GM23248 (cell line): ENCODE results near the gene ARL3. TPM values are rescaled to one million over a fixed set of nuclear protein-coding genes. Genes with fewer than 3 reads are reported as not detected.
A peak's percentile ranks its signal among the peaks of the same experiment; 100 is the strongest.

Experiments
- DNase-seq: peaks from one replicate; pipeline ENCODE4 v3.0.0-alpha.2; 2015
- H2AFZ ChIP-seq: fragments of 200-600 bp; sonication (generic); 2 replicates; pipeline ENCODE4 v1.6.1; 2016; ENCODE audit warnings: antibody characterized with exemption
- H3F3A ChIP-seq: fragments of 200-600 bp; sonication (generic); 2 replicates; pipeline ENCODE4 v1.6.1; 2016; ENCODE audit warnings: mild to moderate bottlenecking, antibody characterized with exemption, mixed run types; ENCODE audit not compliant: insufficient read depth
- H3K27ac ChIP-seq: fragments of 200-600 bp; sonication (generic); 2 replicates; pipeline ENCODE4 v1.5.1; 2016; ENCODE audit warnings: mild to moderate bottlenecking
- H3K27me3 ChIP-seq: fragments of 200-600 bp; sonication (generic); replicated peaks from 2 replicates; pipeline ENCODE4 v1.6.1; 2016; ENCODE audit warnings: mild to moderate bottlenecking; ENCODE audit not compliant: insufficient read depth
- H3K36me3 ChIP-seq: fragments of 200-600 bp; sonication (generic); 2 replicates; pipeline ENCODE4 v1.6.1; 2016; ENCODE audit warnings: low read depth, mild to moderate bottlenecking
- H3K4me1 ChIP-seq: fragments of 200-600 bp; sonication (generic); 2 replicates; pipeline ENCODE4 v1.6.1; 2016; ENCODE audit warnings: mild to moderate bottlenecking; ENCODE audit not compliant: insufficient read depth
- H3K4me2 ChIP-seq: fragments of 200-600 bp; sonication (generic); one replicate; pipeline ENCODE4 v1.6.1; 2016; ENCODE audit warnings: mild to moderate bottlenecking; ENCODE audit not compliant: unreplicated experiment
- H3K4me3 ChIP-seq: fragments of 200-600 bp; sonication (generic); 2 replicates; pipeline ENCODE4 v1.5.1; 2016; ENCODE audit warnings: mild to moderate bottlenecking
- H3K79me2 ChIP-seq: fragments of 200-600 bp; sonication (generic); 2 replicates; pipeline ENCODE4 v1.6.1; 2016; ENCODE audit warnings: mild to moderate bottlenecking; ENCODE audit not compliant: insufficient read depth
- H3K9ac ChIP-seq: fragments of 200-600 bp; sonication (generic); 2 replicates; pipeline ENCODE4 v1.6.1; 2016; ENCODE audit warnings: mild to moderate bottlenecking
- H3K9me2 ChIP-seq: fragments of 200-600 bp; sonication (generic); 2 replicates; pipeline ENCODE4 v1.6.1; 2016; ENCODE audit warnings: mixed run types, mild to moderate bottlenecking, moderate library complexity; ENCODE audit not compliant: insufficient read depth
- H3K9me3 ChIP-seq: fragments of 200-600 bp; sonication (generic); one replicate; pipeline ENCODE4 v1.6.1; 2017; ENCODE audit warnings: low read depth
- H4K20me1 ChIP-seq: fragments of 200-600 bp; sonication (generic); 2 replicates; pipeline ENCODE4 v1.6.0; 2016; ENCODE audit not compliant: insufficient read depth
- EZH2 ChIP-seq: fragments of 200-600 bp; sonication (generic); IDR thresholded peaks from 2 replicates; pipeline ENCODE4 v1.6.1; 2018; ENCODE audit warnings: antibody characterized with exemption, mild to moderate bottlenecking; ENCODE audit not compliant: insufficient read depth, poor library complexity, severe bottlenecking
- EZH2phosphoT487 ChIP-seq: fragments of 200-600 bp; sonication (generic); IDR thresholded peaks from 2 replicates; pipeline ENCODE4 v1.6.1; 2018; ENCODE audit warnings: antibody characterized with exemption, moderate library complexity, mild to moderate bottlenecking, low read depth; ENCODE audit not compliant: insufficient read depth
- WGBS, 2 experiments: methylation state at CpG; one replicate each; pipeline ENCODE4 v1.1.6; 2015 to 2017; ENCODE audit warnings: low lambda C conversion rate in 2 of 2, low coverage in 1 of 2; ENCODE audit errors: missing lambda C conversion rate in 2 of 2; 5-methylcytosine and 5-hydroxymethylcytosine counted together
- in situ Hi-C: fragments of 300-500 bp; cut with MboI; formaldehyde crosslinking; loops from 2 replicates; pipeline ENCODE4 v1.15.0; 2020
- polyA plus RNA-seq: library from polyadenylated mRNA; unstranded; fragments of >200 nt; fragmentation: Nextera tagmentation; extraction: Ambion mirVana; gene quantifications from 2 replicates; pipeline ENCODE4 v1.2.1, GENCODE V29; 2016
- total RNA-seq: library from RNA; depleted of rRNA; stranded (reverse); fragments of >200 nt; shearing (Covaris generic); gene quantifications from 2 replicates; pipeline ENCODE4 v1.2.3, GENCODE V29; 2014

Gene ARL3
- total and polyA plus RNA-seq, 2 experiments from 2014 or later: 3.8 to 24.1 TPM

DNA sequence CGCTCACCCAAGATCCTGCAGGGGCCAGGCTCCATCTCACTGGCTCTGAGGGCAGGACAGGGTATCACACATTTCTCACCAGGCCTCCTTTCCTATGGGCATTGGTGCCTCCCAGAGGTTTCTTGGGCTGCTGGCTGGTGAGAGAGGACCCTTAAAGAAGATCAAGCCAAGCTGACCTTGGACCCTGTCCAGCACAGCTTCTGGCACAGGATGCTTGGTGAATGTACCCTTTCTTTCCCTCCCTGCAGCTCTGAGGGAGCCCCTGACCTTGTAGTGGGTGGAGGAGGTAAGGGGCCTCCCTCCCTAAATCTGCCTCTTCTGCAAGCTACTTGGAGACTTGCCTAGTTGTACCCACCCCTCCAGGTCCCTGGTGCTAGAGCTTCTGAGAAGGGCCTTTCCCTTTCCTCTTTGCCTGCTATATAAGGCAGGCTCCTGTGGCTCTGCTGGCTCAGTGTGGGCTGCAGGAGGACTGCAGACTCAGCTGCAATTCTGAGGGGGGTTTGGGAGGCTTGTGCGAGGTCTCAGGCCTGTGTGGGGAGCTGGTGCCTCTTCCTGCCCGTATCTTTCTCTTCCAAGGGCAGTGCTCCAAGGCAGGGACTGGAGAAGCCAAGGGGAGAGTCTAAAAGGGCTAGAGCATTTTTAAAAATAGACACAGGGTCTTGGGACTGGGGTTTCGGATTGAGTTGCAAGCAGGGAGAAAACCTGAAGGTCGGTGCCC, 81.6 kb downstream of the ARL3 start:
- DNase-seq: peak; percentile 55
- H3K36me3 ChIP-seq: no peaks in the 10 kb centered on the region
- no peaks in the 10 kb centered on the region for H3K27me3 ChIP-seq
- H3F3A ChIP-seq: peaks cover 33% of the 10 kb centered on the region
- peak overlapping the region; percentile 92 for H3K27ac ChIP-seq
- H4K20me1 ChIP-seq: no peaks in the 10 kb centered on the region
- H3K79me2 ChIP-seq: no peaks in the 10 kb centered on the region
- WGBS, 2 experiments: 20% methylated on average over 5 of the region's 5 CpGs
- no peaks in the 10 kb centered on the region for H3K9me3 ChIP-seq
- peak overlapping the region; percentile 74 for H3K9ac ChIP-seq
- H3K4me1 ChIP-seq: peaks cover 78% of the 10 kb centered on the region
- peak overlapping the region; percentile 85 for H3K4me2 ChIP-seq
- in situ Hi-C loops: no loop called here
- H2AFZ ChIP-seq: peak overlapping the region; percentile 59; the same call in 1 of the 2 replicates
- TF ChIP-seq EZH2: no peak
- no peak for TF ChIP-seq EZH2phosphoT487
- H3K9me2 ChIP-seq: no peaks in the 10 kb centered on the region
- H3K4me3 ChIP-seq: peak overlapping the region; percentile 58

GRCh38 chr10:102631525-102632393, 82.4 kb downstream of the ARL3 start:
- H3K27ac ChIP-seq: peak overlapping the region; percentile 92
- in situ Hi-C loops: no loop called here
- H3K9ac ChIP-seq: peak overlapping the region; percentile 74
- TF ChIP-seq EZH2 (no peak), EZH2phosphoT487 (no peak)
- DNase-seq: no peak
- H4K20me1 ChIP-seq: no peaks in the 10 kb centered on the region
- H3K9me3 ChIP-seq: no peaks in the 10 kb centered on the region
- no peaks in the 10 kb centered on the region for H3K9me2 ChIP-seq
- no peaks in the 10 kb centered on the region for H3K79me2 ChIP-seq
- peaks cover 35% of the 10 kb centered on the region for H3F3A ChIP-seq
- no peak overlapping the region for H3K4me3 ChIP-seq
- H2AFZ ChIP-seq: no peak overlapping the region
- H3K27me3 ChIP-seq: no peaks in the 10 kb centered on the region
- H3K4me2 ChIP-seq: peak overlapping the region; percentile 85
- H3K36me3 ChIP-seq: no peaks in the 10 kb centered on the region
- peaks cover 86% of the 10 kb centered on the region for H3K4me1 ChIP-seq
- WGBS, 2 experiments: 84 to 87% methylated on average over 10 of the region's 10 CpGs

GRCh38 chr10:102630663-102631062, 83.5 kb downstream of the ARL3 start:
- no peak overlapping the region for H3K27ac ChIP-seq
- H3K4me1 ChIP-seq: peaks cover 87% of the 10 kb centered on the region
- no peaks in the 10 kb centered on the region for H3K27me3 ChIP-seq
- no peaks in the 10 kb centered on the region for H3K79me2 ChIP-seq
- DNase-seq: no peak
- no peak overlapping the region for H3K4me2 ChIP-seq
- H3K9me3 ChIP-seq: no peaks in the 10 kb centered on the region
- no peaks in the 10 kb centered on the region for H4K20me1 ChIP-seq
- WGBS, 2 experiments: 85 to 86% methylated on average over 6 of the region's 6 CpGs
- H2AFZ ChIP-seq: no peak overlapping the region
- no peaks in the 10 kb centered on the region for H3K36me3 ChIP-seq
- H3K9me2 ChIP-seq: no peaks in the 10 kb centered on the region
- TF ChIP-seq EZH2phosphoT487 (no peak), EZH2 (no peak)
- no peak overlapping the region for H3K9ac ChIP-seq
- no peak overlapping the region for H3K4me3 ChIP-seq
- peaks cover 38% of the 10 kb centered on the region for H3F3A ChIP-seq
- in situ Hi-C loops: no loop called here

- Histone ChIP-seq H3K79me2 (no peaks in the 10 kb centered on the region), H3K9ac (peak overlapping the region; percentile 30; the same call in 1 of the 2 replicates), H3F3A (peaks cover 35% of the 10 kb centered on the region), H4K20me1 (no peaks in the 10 kb centered on the region), H3K36me3 (no peaks in the 10 kb centered on the region), H2AFZ (no peak overlapping the region), H3K4me1 (peaks cover 82% of the 10 kb centered on the region), H3K9me2 (no peaks in the 10 kb centered on the region), H3K27ac (peak overlapping the region; percentile 88), H3K4me3 (no peak overlapping the region), H3K4me2 (peak overlapping the region; percentile 65), H3K9me3 (no peaks in the 10 kb centered on the region), H3K27me3 (no peaks in the 10 kb centered on the region)
- peak; percentile 83 for DNase-seq
- TF ChIP-seq EZH2: no peak
- TF ChIP-seq EZH2phosphoT487: no peak
- WGBS, 2 experiments: 68% methylated on average over 22 of the region's 22 CpGs
- in situ Hi-C loops: no loop called here
These were observed 84.3 kb downstream of the ARL3 start for GRCh38 chr10:102629661-102630614.
